CD4-positive, alpha-beta T cell (primary cell): ENCODE measurements around the gene MRPS12. TPM values are rescaled to one million over a fixed set of nuclear protein-coding genes. Genes with fewer than 3 reads are reported as not detected.

Experiments used
- ATAC-seq: fragments of 200-7000 bp; cut with Tn5 transposase; one replicate; pipeline ENCODE4 v1.10.0; 2022; ENCODE audit warnings: mild to moderate bottlenecking; ENCODE audit not compliant: poor library complexity
- CTCF ChIA-PET: fragments of 350-600 bp; sonication (Branson Sonifier 250); formaldehyde crosslinking; loops from one replicate; lab custom pipeline; 2021; ENCODE audit warnings: antibody characterized with exemption, inconsistent platforms; lab: Charles Lee
- POLR2A ChIA-PET: fragments of 350-600 bp; sonication (Branson Sonifier 250); formaldehyde crosslinking; loops from one replicate; lab custom pipeline; 2021; ENCODE audit warnings: antibody characterized with exemption, inconsistent platforms; lab: Charles Lee
- DNase-seq, 14 experiments: peaks; one replicate each; pipeline ENCODE4 v3.0.0-alpha.2; 2013 to 2020; ENCODE audit warnings: mixed read lengths in 2 of 14
- H3K27ac ChIP-seq, 2 donors: one replicate each; pipeline versions ENCODE4 v1.5.1 to v1.7.0; 2013; ENCODE audit warnings: low read length in 2 of 2, low read depth in 1 of 2, mild to moderate bottlenecking in 1 of 2
- H3K27me3 ChIP-seq, 2 experiments: 1 replicate in 1 of 2; 2 replicates in 1 of 2; pipeline versions ENCODE4 v1.6.1 to v1.7.0; 2013; ENCODE audit warnings: low read length in 2 of 2, control low read depth in 1 of 2, mild to moderate bottlenecking in 1 of 2, moderate library complexity in 1 of 2; ENCODE audit not compliant: insufficient read depth in 2 of 2, control insufficient read depth in 1 of 2
- H3K36me3 ChIP-seq: one replicate; pipeline ENCODE4 v1.6.1; 2013; ENCODE audit warnings: low read length, control low read depth; ENCODE audit not compliant: insufficient read depth
- H3K4me1 ChIP-seq: one replicate; pipeline ENCODE4 v1.6.1; 2013; ENCODE audit warnings: low read length, control low read depth; ENCODE audit not compliant: insufficient read depth
- H3K4me3 ChIP-seq: one replicate; pipeline ENCODE4 v1.5.1; 2013; ENCODE audit warnings: mild to moderate bottlenecking, low read length, moderate library complexity
- H3K9me3 ChIP-seq, 2 experiments: 1 replicate in 1 of 2; 2 replicates in 1 of 2; pipeline versions ENCODE4 v1.6.1 to v1.7.0; 2013; ENCODE audit warnings: low read length in 2 of 2, mild to moderate bottlenecking in 2 of 2, control low read depth in 1 of 2, moderate library complexity in 1 of 2; ENCODE audit not compliant: control insufficient read depth in 1 of 2, insufficient read depth in 1 of 2
- H3K27ac Mint-ChIP-seq: one replicate; pipeline ENCODE4 v1.8.0; 2020; ENCODE audit warnings: mixed read lengths
- H3K27me3 Mint-ChIP-seq: one replicate; pipeline ENCODE4 v1.8.0; 2021; ENCODE audit warnings: mixed read lengths
- H3K36me3 Mint-ChIP-seq: one replicate; pipeline ENCODE4 v1.8.0; 2021; ENCODE audit warnings: low read depth, mixed read lengths
- H3K4me1 Mint-ChIP-seq: one replicate; pipeline ENCODE4 v1.8.0; 2021; ENCODE audit warnings: low read depth, mixed read lengths
- H3K4me3 Mint-ChIP-seq: one replicate; pipeline ENCODE4 v1.8.0; 2020; ENCODE audit warnings: mild to moderate bottlenecking, mixed read lengths
- H3K9me3 Mint-ChIP-seq: one replicate; pipeline ENCODE4 v1.8.0; 2020; ENCODE audit warnings: mixed read lengths
- intact Hi-C, 2 experiments: fragments of 100-400 bp; cut with DNase I in 1 of 2; cut with micrococcal nuclease in 1 of 2; formaldehyde crosslinking; loops; one replicate each; pipeline versions ENCODE4 v1.15.1 to v1.9.0; 2023 to 2025; cut with DNase I, micrococcal nuclease
- total RNA-seq, 174 experiments: library from RNA in 2 of 174; stranded (reverse) in 2 of 174; gene quantifications; one replicate each; pipeline ENCODE4 v1.2.3 and lab custom pipeline; 2021 to 2026
- TF ChIP-seq, protein P1 (sequence below): fragments of 200-600 bp; IDR thresholded peaks from one replicate; pipeline ENCODE4 v1.8.0; 2022; ENCODE audit warnings: antibody characterized with exemption, mild to moderate bottlenecking

Gene MRPS12
- total RNA-seq, 2 experiments from 2014 or later, result 13.7 to 15.4 TPM

DNA sequence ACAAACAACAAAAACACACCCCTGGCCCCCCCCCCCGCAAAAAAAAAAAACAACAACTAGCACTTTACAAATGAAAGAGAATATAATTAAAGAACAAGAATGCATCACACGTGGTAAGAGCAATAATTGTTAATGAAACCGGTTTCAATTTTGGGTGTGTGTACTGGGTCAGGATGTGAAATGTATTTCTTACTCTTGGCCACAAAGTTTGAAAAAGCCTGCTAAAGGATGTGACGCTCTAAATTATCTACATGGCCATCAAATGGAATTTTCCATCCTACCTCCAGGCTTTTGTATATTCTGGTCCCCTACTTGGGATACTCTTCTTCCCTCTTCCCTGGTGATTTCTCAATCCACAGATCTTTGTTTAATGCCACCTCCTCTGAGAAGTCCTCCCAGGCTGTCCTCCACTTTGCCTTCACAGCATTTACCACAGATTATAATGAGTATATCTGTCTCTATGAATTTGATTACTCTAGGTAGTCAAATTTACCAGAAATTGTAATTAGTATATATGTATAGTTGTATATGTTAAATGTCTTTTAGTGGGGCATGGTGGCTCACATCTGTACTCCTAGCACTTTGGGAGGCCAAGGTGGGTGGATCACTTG is 2.2 kb upstream of the MRPS12 start:
- no peaks in the 10 kb centered on the region for H3K9me3 Mint-ChIP-seq
- H3K27ac Mint-ChIP-seq, result peak overlapping the region; percentile 100
- peaks cover 25% of the 10 kb centered on the region for H3K36me3 ChIP-seq
- peak overlapping the region in 1 of 2 donors; percentile 34 for H3K27ac ChIP-seq
- H3K4me3 ChIP-seq, result no peak overlapping the region
- H3K27me3 ChIP-seq, result no peaks in the 10 kb centered on the region
- ChIA-PET CTCF (interaction anchor here (2.9 to 3.0 kb wide), 2 partner anchors 28 to 525 kb away, joined by 23 to 46 read pairs; partner anchors contain the start of genes FAM98C, NFKBIB and SIRT2), POLR2A (interaction anchor here (0.6 kb wide), 1 partner anchor 79 kb away, joined by 3 read pairs; the partner anchor contains the start of gene HNRNPL)
- DNase-seq, result peak in 1 of 14 experiments; percentile 76
- peaks cover 43% of the 10 kb centered on the region for H3K36me3 Mint-ChIP-seq
- H3K4me3 Mint-ChIP-seq, result peak overlapping the region; percentile 38
- no peaks in the 10 kb centered on the region for H3K27me3 Mint-ChIP-seq
- H3K4me1 ChIP-seq, result peaks cover 49% of the 10 kb centered on the region
- no peaks in the 10 kb centered on the region for H3K9me3 ChIP-seq
- intact Hi-C loops, result no loop called here
- H3K4me1 Mint-ChIP-seq, result peaks cover 39% of the 10 kb centered on the region
- TF ChIP-seq, protein P1, sequence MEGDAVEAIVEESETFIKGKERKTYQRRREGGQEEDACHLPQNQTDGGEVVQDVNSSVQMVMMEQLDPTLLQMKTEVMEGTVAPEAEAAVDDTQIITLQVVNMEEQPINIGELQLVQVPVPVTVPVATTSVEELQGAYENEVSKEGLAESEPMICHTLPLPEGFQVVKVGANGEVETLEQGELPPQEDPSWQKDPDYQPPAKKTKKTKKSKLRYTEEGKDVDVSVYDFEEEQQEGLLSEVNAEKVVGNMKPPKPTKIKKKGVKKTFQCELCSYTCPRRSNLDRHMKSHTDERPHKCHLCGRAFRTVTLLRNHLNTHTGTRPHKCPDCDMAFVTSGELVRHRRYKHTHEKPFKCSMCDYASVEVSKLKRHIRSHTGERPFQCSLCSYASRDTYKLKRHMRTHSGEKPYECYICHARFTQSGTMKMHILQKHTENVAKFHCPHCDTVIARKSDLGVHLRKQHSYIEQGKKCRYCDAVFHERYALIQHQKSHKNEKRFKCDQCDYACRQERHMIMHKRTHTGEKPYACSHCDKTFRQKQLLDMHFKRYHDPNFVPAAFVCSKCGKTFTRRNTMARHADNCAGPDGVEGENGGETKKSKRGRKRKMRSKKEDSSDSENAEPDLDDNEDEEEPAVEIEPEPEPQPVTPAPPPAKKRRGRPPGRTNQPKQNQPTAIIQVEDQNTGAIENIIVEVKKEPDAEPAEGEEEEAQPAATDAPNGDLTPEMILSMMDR, result no peak
- no peak for ATAC-seq

DNA sequence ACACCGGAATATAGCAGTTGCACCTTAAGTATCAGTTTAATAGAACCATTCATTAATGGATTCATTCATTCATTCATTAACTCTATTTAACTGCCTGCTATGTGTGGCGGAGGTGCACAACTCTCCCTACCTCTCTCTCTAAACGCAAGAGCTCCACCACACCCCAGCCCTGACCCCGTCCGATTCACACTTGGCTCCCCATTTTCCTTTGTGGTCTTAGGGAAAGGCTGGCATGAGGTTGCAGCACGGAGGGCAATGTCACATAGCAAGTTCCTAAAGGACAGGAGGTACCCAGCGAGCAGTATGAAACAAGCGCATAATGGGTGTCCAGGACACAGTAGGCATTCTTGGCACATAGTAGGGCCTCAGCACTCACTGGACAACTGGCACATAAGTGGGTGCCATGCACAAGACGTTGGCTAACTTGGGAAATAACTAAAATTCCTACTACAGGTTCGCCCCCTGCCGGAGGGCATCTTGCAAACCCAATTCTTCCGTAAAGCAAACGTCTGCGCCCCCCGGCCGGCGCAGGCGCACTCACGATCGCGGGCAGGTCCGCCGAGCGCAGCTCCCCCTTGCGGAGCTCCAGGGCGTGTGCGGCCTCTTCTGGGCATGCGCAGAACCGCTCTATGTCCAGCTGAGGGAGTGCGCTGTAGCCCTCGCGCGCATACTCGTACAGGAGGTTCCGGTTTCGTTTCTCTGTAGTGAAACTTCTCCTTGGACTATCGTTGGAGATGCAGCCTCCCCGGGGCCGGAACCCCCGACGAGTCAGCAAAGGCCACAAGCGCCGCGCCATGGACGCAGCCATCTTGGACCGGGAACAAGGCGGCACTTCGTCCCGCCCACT is 592 bp upstream of the MRPS12 start, which contains the start of gene SARS2:
Gene SARS2 (minus strand): TSS at position 835 of the 847 bp plus-strand sequence. CDS start 27 bp downstream, at position 808.
- TF ChIP-seq, protein P1, result peak; percentile 100
- peak within 1 kb of the TSS; percentile 99 for H3K4me3 Mint-ChIP-seq
- peaks cover 39% of the 10 kb centered on the region for H3K4me1 Mint-ChIP-seq
- ChIA-PET CTCF (interaction anchor here (0.6 to 3.0 kb wide), 27 partner anchors 10 to 1820 kb away, joined by 3 to 46 read pairs (median 4); partner anchors contain the start of genes ACTMAP, ACTN4, ECH1 and EIF3K), POLR2A (interaction anchor here (0.9 to 2.8 kb wide), 22 partner anchors 22 to 1023 kb away, joined by 3 to 53 read pairs (median 8); partner anchors contain the start of genes ECH1, EIF3K, FAM98C and GGN)
- H3K9me3 Mint-ChIP-seq, result no peaks in the 10 kb centered on the region
- DNase-seq (peak; percentile 87 to 97 (median 92)), ATAC-seq (peak; percentile 68)
- H3K27ac Mint-ChIP-seq, result peak within 1 kb of the TSS; percentile 100
- peaks cover 46% of the 10 kb centered on the region for H3K4me1 ChIP-seq
- H3K27ac ChIP-seq, result peak within 1 kb of the TSS; percentile 86 to 87
- H3K27me3 ChIP-seq, result no peaks in the 10 kb centered on the region
- intact Hi-C loops, result loop anchor here (1.0 to 10.0 kb wide), 10 partner anchors 31 to 1025 kb away; partner anchors contain the start of genes FAM98C (in 2 of the 2), NFKBIB (in 2 of the 2), SIRT2 (in 2 of the 2) and EIF3K (in 1 of the 2)
- H3K4me3 ChIP-seq, result peak within 1 kb of the TSS; percentile 79
- H3K36me3 Mint-ChIP-seq, result peaks cover 43% of the 10 kb centered on the region
- no peaks in the 10 kb centered on the region for H3K27me3 Mint-ChIP-seq
- peaks cover 24% of the 10 kb centered on the region for H3K36me3 ChIP-seq
- peaks cover 0 to 4% of the 10 kb centered on the region in 2 experiments for H3K9me3 ChIP-seq

DNA sequence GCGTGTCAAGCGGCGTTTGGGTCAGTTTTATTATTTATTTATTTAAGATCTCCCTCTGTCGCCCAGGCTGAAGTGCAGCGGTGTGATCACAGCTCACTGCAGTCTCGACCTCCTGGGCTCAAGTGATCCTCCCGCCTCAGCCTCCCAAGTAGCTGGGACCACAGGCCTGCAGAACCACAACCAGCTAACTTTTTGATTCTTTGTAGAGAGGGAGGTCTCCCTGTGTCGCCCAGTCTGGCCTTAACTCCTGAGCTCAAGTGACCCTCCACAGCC is 713 bp downstream of the MRPS12 start:
- intact Hi-C loops, result loop anchor here (2.0 to 10.0 kb wide), 5 partner anchors 203 to 1027 kb away; partner anchors contain the start of genes EIF3K (in 1 of the 2), MAP4K1 (in 1 of the 2), SIPA1L3 (in 1 of the 2) and WDR87 (in 1 of the 2)
- Histone ChIP-seq H3K27ac (peak overlapping the region; percentile 86 to 87), H3K4me3 (peak overlapping the region; percentile 79), H3K36me3 (peaks cover 22% of the 10 kb centered on the region), H3K9me3 (peaks cover 4 to 5% of the 10 kb centered on the region in 2 experiments), H3K4me1 (peaks cover 46% of the 10 kb centered on the region), H3K27me3 (no peaks in the 10 kb centered on the region)
- DNase-seq (no peak), ATAC-seq (no peak)
- Mint-ChIP-seq H3K36me3 (peaks cover 39% of the 10 kb centered on the region), H3K4me3 (peak overlapping the region; percentile 99), H3K27me3 (no peaks in the 10 kb centered on the region), H3K4me1 (peaks cover 39% of the 10 kb centered on the region), H3K27ac (peak overlapping the region; percentile 100), H3K9me3 (no peaks in the 10 kb centered on the region)
- TF ChIP-seq, protein P1, result no peak
- POLR2A ChIA-PET, result interaction anchor here (1.4 to 2.8 kb wide), 5 partner anchors 65 to 557 kb away, joined by 3 to 53 read pairs (median 11); partner anchors contain the start of genes ECH1, FAM98C and PSMD8
- CTCF ChIA-PET, result interaction anchor here (2.4 to 3.0 kb wide), 2 partner anchors 162 to 528 kb away, joined by 17 to 23 read pairs; partner anchors contain the start of gene FAM98C
